ENCODE measurements around the gene FAM50B.
A peak's percentile ranks its signal among the peaks of the same experiment; 100 is the strongest.

The FAM50B gene

DNA sequence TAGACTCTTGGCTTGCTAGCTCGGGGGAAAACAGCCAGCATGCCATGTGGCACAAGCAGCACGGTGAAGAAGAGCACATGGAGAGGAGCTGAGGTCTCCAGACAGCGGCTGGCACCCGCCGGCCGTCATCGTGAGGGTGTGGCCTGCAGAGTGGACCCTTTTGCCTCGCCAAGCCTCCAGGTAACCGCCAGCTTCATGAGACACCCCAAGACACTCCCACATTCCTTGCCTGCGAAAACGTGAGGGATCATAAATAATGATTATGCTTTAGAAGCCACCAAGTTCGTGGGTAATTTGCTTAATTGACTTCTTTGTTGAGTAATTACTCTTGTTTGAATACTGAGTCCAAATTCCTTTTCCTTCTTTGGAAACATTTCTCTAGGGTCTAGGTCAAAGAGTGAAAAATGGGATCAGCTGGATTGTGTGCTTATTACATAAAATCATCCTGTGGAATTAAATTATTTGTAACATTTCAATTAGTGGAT, 23.2 kb downstream of the FAM50B start:
- no peak for DNase-seq (ENCODE audit: low read depth in 2 of 2)

DNA sequence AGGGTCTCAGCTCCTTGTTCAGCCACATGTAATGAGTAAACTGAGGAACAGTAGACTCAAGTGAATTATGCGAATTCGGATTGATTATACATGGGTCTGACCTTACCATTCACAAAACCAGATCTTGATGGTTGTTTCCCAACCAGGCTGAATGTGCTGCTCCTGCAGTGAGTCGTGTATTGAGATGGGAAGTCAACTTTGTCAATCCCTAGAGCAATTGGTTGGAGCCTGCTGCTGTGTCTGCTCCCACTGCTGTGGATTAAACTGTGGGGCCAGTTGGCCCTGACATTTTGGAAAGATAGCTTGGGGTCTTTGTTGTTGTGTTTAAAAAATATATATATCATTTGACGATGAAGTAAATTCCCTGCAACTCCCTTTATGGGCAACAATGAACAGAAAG, 23.9 kb downstream of the FAM50B start:
- DNase-seq (ENCODE audit: low read depth in 2 of 2), result no peak

DNA sequence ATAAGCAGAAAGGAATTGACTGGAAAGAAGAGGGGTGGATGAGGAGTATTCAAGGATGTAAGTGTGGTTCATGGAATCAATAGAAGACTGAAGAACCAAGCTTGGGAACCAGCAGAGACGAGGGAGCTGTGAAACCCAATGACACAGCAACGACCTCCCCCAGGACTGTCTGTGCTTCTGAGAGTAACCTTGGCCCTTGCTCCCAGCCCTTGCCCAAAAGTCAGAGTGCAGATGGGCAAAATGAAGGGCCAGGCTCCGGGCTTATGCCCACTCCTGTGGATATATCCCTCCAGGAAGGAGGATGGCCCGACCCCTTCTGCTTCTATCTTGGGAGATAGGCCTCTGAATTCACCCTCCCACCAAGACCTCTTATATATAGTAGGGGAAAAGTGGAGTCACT, 24.9 kb downstream of the FAM50B start:
- no peak for DNase-seq (ENCODE audit: low read depth in 2 of 2)

DNA sequence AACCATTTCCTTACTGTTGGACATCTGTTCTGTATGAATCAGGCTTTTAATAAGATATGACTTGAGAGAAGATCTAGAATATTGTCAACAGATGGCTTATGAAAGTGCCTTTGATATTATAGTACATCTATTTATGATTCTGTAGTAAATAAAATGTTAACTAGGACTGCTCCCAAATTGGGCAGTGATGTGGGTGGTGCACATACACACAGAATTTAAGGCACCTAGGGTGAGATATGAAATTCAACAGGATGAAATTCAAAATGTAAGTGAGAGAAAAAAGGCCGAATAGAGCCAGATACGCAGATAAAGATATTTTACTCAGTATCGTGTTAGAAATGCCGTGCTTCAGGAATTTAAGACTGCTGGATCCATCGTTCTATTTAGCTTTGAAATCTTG, 26.3 kb downstream of the FAM50B start:
- no peak for DNase-seq (ENCODE audit: low read depth in 2 of 2)

DNA sequence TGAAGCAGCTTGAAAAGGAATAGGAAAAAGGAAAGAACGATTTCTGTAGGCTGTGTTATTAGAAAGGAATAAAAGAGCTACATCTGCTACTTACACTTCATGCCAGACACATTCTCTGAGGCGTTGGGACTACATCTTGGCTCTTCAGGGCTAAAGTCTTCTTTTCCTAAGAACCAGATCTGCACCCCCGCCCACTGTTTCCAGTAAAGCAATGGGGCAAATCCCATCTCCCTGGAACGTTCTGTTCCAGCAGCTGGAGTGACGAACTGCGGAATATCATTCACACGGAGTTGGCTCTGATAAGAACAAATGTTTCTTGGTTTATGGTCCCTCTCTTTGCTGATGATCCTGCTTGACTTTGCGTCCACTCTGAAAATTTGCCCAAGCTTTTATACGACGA, 26.9 kb downstream of the FAM50B start:
- DNase-seq (ENCODE audit: low read depth in 2 of 2), result no peak

DNA sequence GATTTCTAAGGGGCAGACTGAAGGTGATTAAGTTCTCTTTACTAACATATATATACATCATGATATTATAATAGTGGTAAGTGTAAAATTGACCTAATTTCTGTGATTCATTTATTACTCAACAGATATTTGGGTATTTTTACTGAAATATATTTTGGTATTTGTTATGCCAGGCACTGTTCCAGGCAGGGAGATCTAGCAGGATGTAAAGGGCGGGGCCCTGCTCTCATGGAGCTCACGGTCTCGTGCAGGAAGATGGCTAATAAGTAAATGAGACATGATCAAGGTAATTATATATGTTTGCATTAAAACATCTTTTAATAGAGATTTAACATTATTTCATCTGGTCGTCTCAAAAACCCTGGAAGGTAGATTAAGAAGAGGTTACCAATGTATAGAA, 27.7 kb downstream of the FAM50B start:
- DNase-seq (ENCODE audit: low read depth in 2 of 2), result no peak

DNA sequence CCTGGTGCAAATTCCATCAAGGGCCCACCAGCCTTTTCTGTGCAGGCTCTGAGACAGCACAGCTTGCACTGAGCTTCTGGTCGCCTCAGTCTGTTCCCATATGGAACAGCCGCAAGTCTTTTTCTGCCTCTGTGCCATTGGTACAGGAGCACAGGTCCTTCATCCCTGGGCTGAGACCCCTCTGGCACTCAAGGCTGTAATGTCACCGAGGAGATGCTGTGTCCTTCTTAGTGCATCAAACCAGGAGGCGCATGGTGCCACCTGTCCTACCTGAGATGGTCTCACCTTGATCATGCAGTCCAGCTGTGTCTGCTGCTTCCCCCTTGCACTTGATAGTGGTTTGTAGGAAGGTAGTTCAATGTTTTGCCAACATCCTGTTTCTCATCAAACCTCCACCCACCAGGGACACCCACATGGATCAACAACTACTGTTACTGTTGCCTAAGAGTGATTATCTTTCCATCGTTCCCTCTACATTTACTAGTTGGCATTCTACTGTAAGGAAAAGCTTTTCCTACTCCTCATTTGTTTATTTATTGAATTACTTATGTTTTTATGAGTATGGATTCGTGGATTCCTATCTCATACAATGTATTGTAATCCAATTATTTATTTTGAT, 29.0 kb downstream of the FAM50B start:
- no peak for DNase-seq (ENCODE audit: low read depth in 2 of 2)

DNA sequence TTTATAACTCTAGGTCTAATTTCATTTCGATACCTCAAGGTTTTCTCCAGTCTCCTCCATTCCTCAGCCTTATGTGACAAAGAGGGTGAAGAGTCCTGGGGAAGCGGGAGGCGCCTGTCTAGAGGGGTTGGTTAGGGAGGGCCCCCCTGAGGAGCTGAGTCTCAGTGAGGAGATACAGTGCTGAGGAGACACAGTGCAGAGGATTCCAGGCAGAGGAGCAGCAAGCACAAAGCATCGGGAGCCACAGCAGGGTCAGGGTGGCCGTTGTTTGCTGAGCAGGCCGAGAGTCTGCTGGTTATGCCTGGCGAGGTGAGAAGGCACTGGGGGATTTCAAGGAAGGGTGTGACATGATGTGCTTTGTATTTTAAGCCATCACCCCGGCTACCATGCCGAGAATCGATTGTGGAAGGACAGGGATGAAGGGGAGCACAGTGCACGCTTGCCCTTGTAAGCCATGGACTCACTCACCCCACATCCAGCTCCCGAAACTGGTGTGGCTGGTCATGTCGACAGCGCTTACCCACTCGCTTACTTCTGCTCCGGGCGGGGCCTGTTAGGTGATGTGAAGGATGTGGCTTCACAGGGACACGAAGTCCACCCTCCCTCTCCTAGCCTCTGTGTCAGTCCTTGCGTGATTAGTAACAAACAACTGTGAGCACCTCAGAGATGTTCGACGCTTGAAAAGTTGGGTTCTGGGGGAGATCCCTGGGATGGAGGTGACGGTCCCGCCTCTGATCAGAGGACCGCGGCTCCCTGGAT, 30.2 kb downstream of the FAM50B start:
- DNase-seq (ENCODE audit: low read depth in 2 of 2), result no peak

DNA sequence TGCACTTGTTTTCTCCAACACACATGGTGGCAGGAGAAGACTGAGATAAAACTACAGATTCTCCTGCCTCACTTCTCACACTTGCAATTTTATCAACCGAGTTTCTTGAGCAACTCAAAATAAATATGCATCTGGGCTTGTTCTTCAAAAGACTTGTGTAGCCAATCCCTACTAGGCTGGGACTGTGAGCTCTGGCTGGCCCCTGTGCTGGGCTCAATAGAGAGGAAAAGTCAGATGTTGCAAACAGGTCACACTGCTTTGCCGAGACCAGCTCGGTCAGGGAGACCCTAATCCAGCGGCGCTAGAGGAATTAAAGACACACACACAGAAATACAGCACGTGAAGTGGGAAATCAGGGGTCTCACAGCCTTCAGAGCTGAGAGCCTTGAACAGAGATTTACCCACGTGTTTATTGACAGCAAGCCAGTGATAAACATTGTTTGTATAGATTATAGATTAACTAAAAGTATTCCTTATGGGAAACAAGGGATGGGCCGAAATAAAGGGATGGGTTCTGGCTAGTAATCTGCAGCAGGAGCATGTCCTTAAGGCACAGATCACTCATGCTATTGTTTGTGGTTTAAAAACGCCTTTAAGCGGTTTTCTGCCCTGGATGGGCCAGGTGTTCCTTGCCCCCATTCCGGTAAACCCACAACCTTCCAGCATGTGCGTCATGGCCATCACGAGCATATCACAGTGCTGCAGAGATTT, 32.7 kb downstream of the FAM50B start:
- no peak for DNase-seq (ENCODE audit: low read depth in 2 of 2)

DNA sequence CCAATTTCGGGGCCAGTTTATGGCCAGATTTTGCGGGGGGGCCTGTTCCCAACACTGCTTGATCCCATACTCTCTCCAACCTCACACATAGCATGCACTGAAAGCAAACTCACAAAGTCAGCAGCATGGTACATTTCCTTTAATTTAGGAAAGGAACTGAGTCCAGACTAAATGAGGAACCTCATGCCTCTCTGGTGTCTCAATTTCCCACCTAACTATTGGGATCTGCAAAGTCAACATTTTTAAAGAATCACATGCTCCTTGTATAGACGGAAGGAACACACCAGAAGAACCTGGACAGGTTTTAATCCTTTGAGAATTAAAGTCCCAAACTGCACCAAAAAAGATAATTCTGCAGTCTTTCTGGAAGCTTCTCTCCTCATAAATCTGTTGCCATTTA, 33.3 kb downstream of the FAM50B start:
- DNase-seq (ENCODE audit: low read depth in 2 of 2), result no peak

DNA sequence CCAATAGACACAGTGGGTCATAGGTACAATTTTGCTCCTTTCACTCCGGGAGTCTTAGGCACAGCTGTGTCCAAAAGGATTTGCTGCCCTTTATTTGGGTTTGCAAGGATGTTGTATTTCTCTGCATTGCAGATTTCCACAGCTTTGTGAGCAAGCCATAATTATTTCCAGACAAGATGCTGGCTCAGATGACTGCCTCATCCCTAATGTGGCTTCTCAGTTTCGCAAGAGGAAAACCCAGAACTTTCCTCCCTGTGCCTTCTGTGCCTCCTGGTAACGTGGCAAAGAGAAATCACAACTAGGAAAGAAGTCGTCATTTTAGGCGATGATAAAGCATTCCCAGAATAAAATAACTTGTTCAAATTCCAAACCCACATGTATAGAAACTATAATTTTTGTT, 33.7 kb downstream of the FAM50B start:
- peak; percentile 94 for DNase-seq (ENCODE audit: low read depth in 2 of 2)

DNA sequence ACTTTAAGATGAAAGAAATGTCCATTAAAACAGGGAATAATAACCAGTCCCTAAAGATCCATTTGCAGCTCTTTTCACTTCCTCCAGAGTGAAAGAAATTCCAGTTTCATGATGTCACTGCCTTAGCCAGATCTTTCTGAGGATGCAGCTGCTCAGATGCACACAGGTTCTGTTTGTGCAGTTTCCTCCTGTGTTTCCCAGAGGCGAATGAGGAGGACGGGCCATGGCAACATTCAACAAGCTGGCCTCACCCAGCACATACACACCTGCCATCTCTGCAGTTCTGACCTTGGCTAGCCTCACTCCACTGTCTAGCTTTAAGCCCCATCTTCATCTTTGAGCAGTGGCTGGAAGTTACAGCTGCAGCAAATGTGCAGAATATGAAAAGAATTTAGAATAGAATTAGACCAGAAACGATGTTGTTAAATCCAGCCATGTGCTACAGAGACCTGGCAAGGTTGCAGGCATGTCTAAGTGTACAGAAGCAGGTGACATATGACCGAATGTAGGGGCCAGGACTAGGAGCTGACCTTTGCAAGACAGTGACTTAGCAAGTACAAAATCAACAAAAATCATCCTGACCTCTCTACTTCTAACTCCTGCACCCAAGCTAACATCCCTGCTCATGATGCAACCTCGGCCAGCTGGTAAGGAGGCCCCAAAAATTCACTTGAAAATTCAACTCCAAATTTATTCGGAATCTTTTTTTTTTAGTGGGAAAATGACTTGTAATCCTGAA, 35.0 kb downstream of the FAM50B start:
- peak; percentile 64 to 65 for DNase-seq (ENCODE audit: low read depth in 2 of 2)

DNA sequence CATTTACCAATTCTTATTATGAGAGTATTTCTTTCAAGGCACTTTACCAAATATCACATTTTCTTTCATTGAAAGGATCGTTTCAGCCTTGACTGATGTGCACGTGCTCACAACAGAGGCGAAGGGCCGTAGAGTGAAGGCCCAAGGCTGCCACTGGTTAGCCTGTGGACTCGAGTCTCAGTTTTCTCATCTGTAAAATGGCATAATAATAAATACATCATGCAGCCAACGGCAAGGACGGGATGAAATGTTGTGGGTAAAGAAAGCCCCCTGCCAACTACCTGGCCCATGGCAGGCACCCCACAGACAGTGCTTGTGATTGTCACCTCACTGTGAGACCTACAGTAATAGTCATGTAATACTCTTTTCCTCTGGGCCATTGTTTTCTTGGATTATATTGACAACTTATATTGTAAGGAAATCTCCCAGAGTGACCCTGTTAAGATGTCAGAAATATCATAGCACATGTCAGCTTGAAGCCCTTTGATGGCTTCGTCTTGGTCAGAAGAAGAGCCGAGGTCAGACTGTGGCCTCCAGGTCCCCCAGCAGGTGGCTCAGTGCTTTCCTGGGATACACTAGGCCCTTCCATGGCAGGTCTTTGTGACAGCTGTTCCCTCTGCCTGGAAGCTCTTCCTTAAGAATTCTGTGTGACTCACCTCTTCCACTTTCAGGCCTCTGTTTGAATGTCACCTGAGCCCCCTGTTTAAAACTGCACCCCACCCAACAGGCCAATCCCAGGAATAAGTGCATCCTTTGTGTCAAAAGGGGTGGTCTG, 36.3 kb downstream of the FAM50B start:
- no peak for DNase-seq (ENCODE audit: low read depth in 2 of 2)

DNA sequence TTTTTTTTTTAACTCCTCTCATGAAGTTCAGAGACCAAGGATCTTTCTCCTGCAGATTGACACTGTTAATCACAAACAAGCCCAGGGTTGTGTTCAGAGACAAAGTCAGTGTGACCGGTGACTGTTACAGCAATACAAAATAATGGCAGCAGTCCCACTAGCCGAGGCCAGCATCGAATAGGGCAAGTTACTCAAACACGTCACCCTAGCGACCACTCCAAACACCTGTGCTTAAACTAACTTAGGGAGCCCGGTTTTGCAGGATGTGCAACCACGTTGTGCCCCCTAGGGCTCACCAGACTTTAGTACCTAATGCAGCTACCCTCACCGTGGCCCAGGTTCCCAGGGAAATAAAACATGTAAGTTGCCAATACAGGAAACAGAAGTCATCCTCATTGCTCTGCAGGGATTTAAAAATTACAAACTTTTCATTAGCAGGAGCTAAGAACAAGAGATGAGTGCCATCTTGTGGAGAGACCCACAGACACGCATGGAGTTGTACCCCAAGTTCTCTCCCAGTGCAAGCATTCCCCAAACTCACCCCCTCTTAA, 38.1 kb downstream of the FAM50B start:
- DNase-seq (ENCODE audit: low read depth in 2 of 2), result no peak

DNA sequence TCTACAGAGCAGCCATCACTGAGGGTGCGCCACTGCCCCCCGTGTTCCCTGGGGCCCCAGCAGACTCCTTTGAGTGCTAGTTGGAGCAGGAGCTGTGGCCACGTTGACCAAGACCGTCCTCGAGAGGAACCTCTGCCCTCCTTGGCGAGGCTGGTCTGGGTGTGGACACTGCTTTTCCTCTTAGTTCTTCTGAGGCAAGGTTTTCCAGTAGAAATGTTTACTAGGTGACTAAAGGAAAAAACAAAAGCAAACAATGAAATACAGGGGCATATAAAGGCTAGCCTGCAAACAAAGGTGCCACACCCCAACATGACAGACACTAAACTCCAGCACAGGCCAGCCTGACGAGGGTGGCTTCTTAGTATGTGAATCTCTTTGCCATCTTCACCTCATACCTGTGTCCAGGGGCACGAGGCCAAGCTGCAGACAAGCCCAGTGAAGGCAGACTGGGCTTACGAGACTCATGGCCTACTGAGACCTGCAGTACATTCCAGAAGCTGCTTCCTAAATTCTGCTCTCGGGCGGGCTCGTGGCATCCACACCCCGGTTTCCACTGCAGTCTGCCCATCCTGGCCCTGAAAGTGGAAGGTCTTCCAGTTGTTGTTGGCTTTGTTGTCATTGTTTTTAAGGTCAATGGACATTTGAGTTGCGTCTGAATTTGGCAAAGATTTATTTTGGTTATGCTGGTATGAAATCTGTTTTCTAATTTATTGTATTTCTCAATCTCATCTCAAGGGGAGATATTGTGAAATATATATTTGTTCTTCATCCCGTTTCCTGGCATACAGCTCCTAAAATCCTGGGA, 39.2 kb downstream of the FAM50B start:
- no peak for DNase-seq (ENCODE audit: low read depth in 2 of 2)

DNA sequence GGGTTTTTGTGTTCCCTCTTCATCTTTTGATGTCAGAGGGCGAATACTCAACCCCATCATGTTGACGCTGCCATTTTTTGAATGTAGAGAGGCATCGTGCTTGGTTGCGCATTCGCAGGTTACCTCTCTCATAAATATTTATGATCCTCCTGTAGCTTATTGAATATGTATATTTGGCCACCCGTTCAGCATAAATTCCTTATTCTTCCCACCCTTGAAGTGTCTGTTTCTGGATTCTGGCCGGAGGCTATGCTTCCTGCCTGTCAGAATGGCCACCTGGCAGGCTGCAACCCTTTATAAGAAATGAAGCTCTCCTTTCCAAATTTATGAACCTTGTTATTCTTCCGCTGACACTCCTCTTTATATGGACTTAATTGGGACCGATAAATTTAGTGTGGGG, 40.9 kb downstream of the FAM50B start:
- no peak for DNase-seq (ENCODE audit: low read depth in 2 of 2)

DNA sequence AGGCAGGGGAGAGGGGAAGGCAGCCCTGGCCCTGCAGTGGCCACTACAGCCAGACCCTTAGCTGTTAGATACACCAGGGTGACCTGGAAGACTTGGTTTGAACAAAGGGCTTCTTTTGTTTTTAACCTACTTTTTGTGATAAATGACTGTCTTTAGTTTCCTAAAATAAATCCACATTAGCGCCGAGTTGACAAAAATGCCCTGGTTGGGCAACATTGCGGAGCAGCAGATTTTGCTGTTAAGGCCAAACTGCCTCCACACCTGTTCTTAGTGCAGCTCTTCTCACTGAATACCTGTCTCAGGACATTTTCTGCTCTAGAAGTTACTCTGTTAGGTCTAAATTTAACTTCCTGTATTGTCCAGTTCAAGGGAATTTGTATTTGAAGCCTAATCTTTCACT, 42.7 kb downstream of the FAM50B start:
- DNase-seq (ENCODE audit: low read depth in 2 of 2), result no peak

DNA sequence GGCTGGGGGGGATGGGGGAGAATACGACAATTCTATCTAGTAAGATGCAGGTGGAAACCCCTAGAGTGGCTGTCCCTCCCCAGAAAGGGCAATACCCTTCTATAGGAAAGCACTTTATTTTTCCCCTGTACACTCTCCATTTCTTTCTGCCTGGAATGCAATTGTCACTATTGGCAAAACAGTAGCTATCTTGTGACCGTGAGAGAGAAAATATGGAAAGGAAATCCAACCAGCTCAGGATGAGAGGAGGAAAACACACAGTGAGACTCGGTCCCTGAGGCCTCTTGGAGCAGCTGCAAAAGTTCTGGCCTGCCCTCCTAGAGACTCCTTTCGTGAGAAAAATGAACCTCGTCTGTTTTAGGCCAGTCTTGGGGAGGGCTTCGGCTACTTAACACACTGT, 43.4 kb downstream of the FAM50B start:
- no peak for DNase-seq (ENCODE audit: low read depth in 2 of 2)

DNA sequence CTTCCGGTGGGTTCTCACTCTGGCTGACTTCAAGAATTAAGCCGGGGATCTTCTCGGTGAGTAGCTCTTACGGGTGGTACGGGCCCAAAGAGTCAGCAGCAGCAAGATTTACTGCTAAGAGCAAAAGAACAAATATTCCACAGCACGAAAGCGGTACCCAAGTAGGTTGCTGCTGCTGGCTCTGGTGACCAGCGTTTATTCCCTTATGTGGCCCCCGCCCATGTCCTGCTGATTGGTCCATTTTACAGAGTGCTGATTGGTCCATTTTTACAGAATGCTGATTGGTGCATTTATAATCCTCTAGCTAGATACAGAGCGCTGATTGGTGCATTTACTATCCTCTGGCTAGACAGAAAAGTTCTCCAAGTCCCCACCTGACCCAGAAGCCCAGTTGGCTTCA, 44.3 kb downstream of the FAM50B start:
- no peak for DNase-seq (ENCODE audit: low read depth in 2 of 2)

DNA sequence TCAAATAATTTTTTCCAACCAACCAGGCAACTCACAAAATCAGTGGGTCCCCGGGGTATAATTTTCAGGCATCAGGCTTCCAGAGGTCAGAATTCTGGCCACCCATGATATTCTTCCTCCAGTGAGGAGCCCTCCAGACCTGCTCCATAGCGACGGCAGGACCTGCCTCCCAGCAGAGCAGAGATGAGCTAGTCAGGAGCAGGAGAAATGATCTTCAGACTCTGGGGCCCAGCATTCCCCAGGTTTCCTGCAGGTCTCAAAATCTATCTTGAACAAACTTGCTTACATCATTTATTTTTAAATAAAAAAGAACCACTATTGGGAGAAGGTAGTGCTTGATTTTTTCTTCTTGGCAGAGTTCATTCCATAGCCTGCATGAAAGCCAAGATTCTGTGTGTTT, 44.7 kb downstream of the FAM50B start:
- no peak for DNase-seq (ENCODE audit: low read depth in 2 of 2)

All from fibroblast of skin of left quadriceps (primary cell).